Left lung (tissue), 10 donors: Measurements from ENCODE around the gene C1QL1. TPM values are rescaled to one million over a fixed set of nuclear protein-coding genes. Genes with fewer than 3 reads are reported as not detected.

ENCODE experiments used
- ATAC-seq: fragments of 200-7000 bp; cut with Tn5 transposase; one replicate; pipeline ENCODE4 v1.9.1; 2020; ENCODE audit warnings: moderate library complexity
- DNase-seq, 4 donors: peaks; one replicate each; pipeline ENCODE4 v3.0.0-alpha.2; 2013 to 2020
- H3K27ac ChIP-seq, 2 donors: fragments of 200-600 bp; sonication (generic) in 1 of 2; one replicate each; pipeline versions ENCODE4 v1.5.0 to v1.8.0; 2020 to 2021
- H3K27me3 ChIP-seq, 2 donors: fragments of 200-600 bp; sonication (generic) in 1 of 2; one replicate each; pipeline versions ENCODE4 v1.5.0 to v1.8.0; 2020 to 2021
- H3K36me3 ChIP-seq, 2 donors: fragments of 200-600 bp; sonication (generic) in 1 of 2; one replicate each; pipeline versions ENCODE4 v1.5.0 to v1.8.0; 2020 to 2021
- H3K4me1 ChIP-seq, 2 donors: fragments of 200-600 bp; one replicate each; pipeline ENCODE4 v1.8.0; 2021
- H3K4me3 ChIP-seq, 2 donors: fragments of 200-600 bp; sonication (generic) in 1 of 2; one replicate each; pipeline versions ENCODE4 v1.5.0 to v1.8.0; 2020 to 2021; ENCODE audit warnings: mild to moderate bottlenecking in 1 of 2
- H3K9me3 ChIP-seq, 2 donors: fragments of 200-600 bp; sonication (generic) in 1 of 2; one replicate each; pipeline versions ENCODE4 v1.5.0 to v1.8.0; 2020 to 2021
- intact Hi-C, 2 donors: fragments of 100-400 bp; cut with DNase I; formaldehyde crosslinking; loops; one replicate each; pipeline versions ENCODE4 v1.11.2 to v1.14.2; 2022
- polyA plus RNA-seq, 6 donors: library from polyadenylated mRNA; unstranded; fragments of 120-200 nt; gene quantifications; one replicate each; pipeline ENCODE4 v1.2.1, GENCODE V29; 2013; ENCODE audit not compliant: insufficient read length in 6 of 6
- total RNA-seq, 2 donors: library from RNA; stranded (reverse); fragmentation: NEBNext Ultra II Directional; extraction: Animal tissue kit (Norgen Biotek cat#: 25700); gene quantifications; one replicate each; pipeline ENCODE4 v1.2.1, GENCODE V29; 2021
- TF ChIP-seq, protein P1 (sequence below), 2 donors: fragments of 200-600 bp; sonication (generic) in 1 of 2; IDR thresholded peaks; one replicate each; pipeline versions ENCODE4 v1.5.0 to v1.8.0; 2021; ENCODE audit warnings: antibody characterized with exemption in 2 of 2
- donor health status: DM: no; HTN: yes; CAD: no.
- donor health status: DM: no; HTN: no; CAD: no.

Gene C1QL1
- total and polyA plus RNA-seq, 8 donors: 0.70 to 2.9 (median 2.2) TPM; not detected in 1

DNA sequence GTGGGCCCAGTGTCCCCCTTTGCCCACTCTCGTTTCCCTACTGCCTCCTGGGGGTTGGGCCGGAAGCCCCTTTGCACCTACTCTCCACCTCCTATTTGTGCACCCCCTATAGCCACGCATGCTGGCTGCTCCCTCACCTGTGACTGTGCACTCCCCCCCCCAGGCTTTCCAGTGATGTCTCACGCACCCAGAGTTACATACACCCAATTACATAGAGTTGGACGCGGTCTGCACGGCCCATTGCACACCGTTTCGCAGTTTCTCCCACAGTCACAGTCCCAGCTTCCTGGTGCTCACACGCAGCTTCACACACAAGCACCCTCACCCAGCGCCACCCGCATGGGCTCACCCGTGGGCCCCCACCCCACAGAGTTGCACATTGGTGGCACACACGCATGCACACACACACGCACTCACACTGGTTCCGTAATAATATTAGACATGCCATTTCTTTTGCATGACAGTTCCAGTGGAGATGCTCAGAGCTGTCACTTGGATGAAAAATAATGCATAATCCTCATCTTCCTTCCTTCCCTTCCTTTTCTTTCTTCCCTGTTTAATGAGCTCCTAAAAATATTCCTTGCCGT is 21.5 kb upstream of the C1QL1 start:
- no peaks in the 10 kb centered on the region for H3K36me3 ChIP-seq
- H3K4me1 ChIP-seq: no peaks in the 10 kb centered on the region
- intact Hi-C loops: no loop called here
- H3K27me3 ChIP-seq: peaks cover 15 to 52% of the 10 kb centered on the region in 2 donors
- DNase-seq: no peak
- TF ChIP-seq, protein P1, sequence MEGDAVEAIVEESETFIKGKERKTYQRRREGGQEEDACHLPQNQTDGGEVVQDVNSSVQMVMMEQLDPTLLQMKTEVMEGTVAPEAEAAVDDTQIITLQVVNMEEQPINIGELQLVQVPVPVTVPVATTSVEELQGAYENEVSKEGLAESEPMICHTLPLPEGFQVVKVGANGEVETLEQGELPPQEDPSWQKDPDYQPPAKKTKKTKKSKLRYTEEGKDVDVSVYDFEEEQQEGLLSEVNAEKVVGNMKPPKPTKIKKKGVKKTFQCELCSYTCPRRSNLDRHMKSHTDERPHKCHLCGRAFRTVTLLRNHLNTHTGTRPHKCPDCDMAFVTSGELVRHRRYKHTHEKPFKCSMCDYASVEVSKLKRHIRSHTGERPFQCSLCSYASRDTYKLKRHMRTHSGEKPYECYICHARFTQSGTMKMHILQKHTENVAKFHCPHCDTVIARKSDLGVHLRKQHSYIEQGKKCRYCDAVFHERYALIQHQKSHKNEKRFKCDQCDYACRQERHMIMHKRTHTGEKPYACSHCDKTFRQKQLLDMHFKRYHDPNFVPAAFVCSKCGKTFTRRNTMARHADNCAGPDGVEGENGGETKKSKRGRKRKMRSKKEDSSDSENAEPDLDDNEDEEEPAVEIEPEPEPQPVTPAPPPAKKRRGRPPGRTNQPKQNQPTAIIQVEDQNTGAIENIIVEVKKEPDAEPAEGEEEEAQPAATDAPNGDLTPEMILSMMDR (IDR thresholded peaks at IDR 0.05): no peak
- no peak for ATAC-seq
- no peak overlapping the region for H3K4me3 ChIP-seq
- no peak overlapping the region for H3K27ac ChIP-seq
- no peaks in the 10 kb centered on the region for H3K9me3 ChIP-seq

- TF ChIP-seq, protein P1 (IDR thresholded peaks at IDR 0.05): no peak
- intact Hi-C loops: no loop called here
- Histone ChIP-seq H3K9me3 (no peaks in the 10 kb centered on the region), H3K4me3 (no peak overlapping the region), H3K36me3 (no peaks in the 10 kb centered on the region), H3K27me3 (peaks cover 15 to 52% of the 10 kb centered on the region in 2 donors), H3K27ac (no peak overlapping the region), H3K4me1 (no peaks in the 10 kb centered on the region)
- ATAC-seq (no peak), DNase-seq (no peak)
Measured at GRCh38 chr17:44988044-44988942, 20.2 kb upstream of the C1QL1 start.

- no peak overlapping the region for H3K4me3 ChIP-seq
- no peak overlapping the region for H3K27ac ChIP-seq
- intact Hi-C loops: no loop called here
- DNase-seq: no peak
- ATAC-seq: no peak
- no peaks in the 10 kb centered on the region for H3K36me3 ChIP-seq
- peaks cover 15 to 67% of the 10 kb centered on the region in 2 donors for H3K27me3 ChIP-seq
- TF ChIP-seq, protein P1 (IDR thresholded peaks at IDR 0.05): no peak
- H3K9me3 ChIP-seq: no peaks in the 10 kb centered on the region
- H3K4me1 ChIP-seq: peaks cover 0 to 3% of the 10 kb centered on the region in 2 donors
Measured at GRCh38 chr17:44983563-44983962, 15.5 kb upstream of the C1QL1 start.

DNA sequence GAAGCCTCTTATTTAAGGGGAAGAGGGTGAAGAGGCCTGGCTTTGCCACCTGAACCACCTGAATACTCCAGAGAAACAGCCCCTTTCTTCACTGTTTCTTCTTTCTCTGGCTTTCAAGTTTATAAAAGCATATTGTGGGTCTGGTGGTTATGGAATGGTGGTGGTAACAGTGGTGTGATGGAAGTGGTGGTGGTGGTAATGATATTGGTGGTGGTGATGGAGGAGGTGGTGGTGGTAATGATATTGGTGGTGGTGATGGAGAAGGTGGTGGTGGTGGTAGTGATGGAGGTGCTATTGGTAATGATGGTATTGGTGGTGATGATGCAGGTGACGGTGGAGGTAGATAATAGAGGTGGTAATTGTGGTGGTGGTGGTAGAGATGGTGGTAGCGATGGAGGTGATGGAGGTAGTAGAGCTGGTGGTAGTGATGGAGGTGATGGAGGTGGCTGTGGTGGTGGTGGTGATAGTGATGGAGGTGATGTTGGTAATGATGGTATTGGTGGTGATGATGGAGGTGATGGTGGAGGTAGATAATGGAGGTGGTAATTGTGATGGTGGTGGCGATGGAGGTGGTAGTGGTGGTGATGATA is 14.1 kb upstream of the C1QL1 start:
- no peaks in the 10 kb centered on the region for H3K9me3 ChIP-seq
- DNase-seq (no peak), ATAC-seq (no peak)
- peaks cover 0 to 3% of the 10 kb centered on the region in 2 donors for H3K4me1 ChIP-seq
- TF ChIP-seq, protein P1 (IDR thresholded peaks at IDR 0.05): no peak
- intact Hi-C loops: no loop called here
- peaks cover 12 to 65% of the 10 kb centered on the region in 2 donors for H3K27me3 ChIP-seq
- no peaks in the 10 kb centered on the region for H3K36me3 ChIP-seq
- no peak overlapping the region for H3K27ac ChIP-seq
- no peak overlapping the region for H3K4me3 ChIP-seq
